Astrocyte (in vitro differentiated cells and primary cell): Measurements from ENCODE around the gene PSMD5. TPM values are rescaled to one million over a fixed set of nuclear protein-coding genes. Genes with fewer than 3 reads are reported as not detected.

Experiments
- DNase-seq: peaks from one replicate; pipeline ENCODE4 v3.0.0-alpha.2; 2010; ENCODE audit warnings: low read depth
- FAIRE-seq: peaks from 2 replicates; lab custom pipeline; 2011; peaks lifted over from hg19 to GRCh38; lab: Jason Lieb, UNC
- H2AFZ ChIP-seq: 2 replicates; pipeline ENCODE4 v1.6.0; 2012; ENCODE audit warnings: low read depth, low read length, inconsistent platforms
- H3K27ac ChIP-seq: 2 replicates; pipeline ENCODE4 v1.5.1; 2011; ENCODE audit warnings: low read depth, low read length, inconsistent platforms
- H3K27me3 ChIP-seq: 2 replicates; pipeline ENCODE4 v1.6.0; 2011; ENCODE audit warnings: low read length, inconsistent platforms; ENCODE audit not compliant: insufficient read depth
- H3K36me3 ChIP-seq: 2 replicates; pipeline ENCODE4 v1.5.1; 2011; ENCODE audit warnings: low read length, inconsistent platforms; ENCODE audit not compliant: insufficient read depth
- H3K4me1 ChIP-seq: 2 replicates; pipeline ENCODE4 v1.5.1; 2011; ENCODE audit warnings: low read length, inconsistent platforms; ENCODE audit not compliant: insufficient read depth
- H3K4me2 ChIP-seq: 2 replicates; pipeline ENCODE4 v1.6.0; 2012; ENCODE audit warnings: low read length, inconsistent platforms
- H3K4me3 ChIP-seq: 2 replicates; pipeline ENCODE4 v1.5.1; 2011; ENCODE audit warnings: low read depth, mild to moderate bottlenecking, low read length, inconsistent platforms; ENCODE audit not compliant: insufficient read depth
- H3K79me2 ChIP-seq: 2 replicates; pipeline ENCODE4 v1.6.0; 2012; ENCODE audit warnings: mild to moderate bottlenecking, low read length, inconsistent platforms; ENCODE audit not compliant: insufficient read depth
- H3K9ac ChIP-seq: 2 replicates; pipeline ENCODE4 v1.6.0; 2012; ENCODE audit warnings: mild to moderate bottlenecking, low read length, inconsistent platforms
- H3K9me3 ChIP-seq: 2 replicates; pipeline ENCODE4 v1.5.1; 2012; ENCODE audit warnings: low read depth, mild to moderate bottlenecking, low read length, inconsistent platforms; ENCODE audit not compliant: insufficient read depth
- H4K20me1 ChIP-seq: 2 replicates; pipeline ENCODE4 v1.6.0; 2012; ENCODE audit warnings: low read length, inconsistent platforms; ENCODE audit not compliant: insufficient read depth
- H3K27ac Mint-ChIP-seq: one replicate; pipeline ENCODE4 v1.8.0; 2021; ENCODE audit warnings: mild to moderate bottlenecking, mixed read lengths; ENCODE audit not compliant: unreplicated experiment
- H3K27me3 Mint-ChIP-seq: one replicate; pipeline ENCODE4 v1.8.0; 2021; ENCODE audit warnings: low read depth, mixed read lengths; ENCODE audit not compliant: unreplicated experiment
- H3K36me3 Mint-ChIP-seq: one replicate; pipeline ENCODE4 v1.8.0; 2021; ENCODE audit warnings: low read depth, mixed read lengths; ENCODE audit not compliant: unreplicated experiment
- H3K4me1 Mint-ChIP-seq: one replicate; pipeline ENCODE4 v1.8.0; 2021; ENCODE audit warnings: low read depth, mixed read lengths; ENCODE audit not compliant: unreplicated experiment
- H3K4me3 Mint-ChIP-seq: one replicate; pipeline ENCODE4 v1.8.0; 2021; ENCODE audit warnings: mild to moderate bottlenecking, moderate library complexity, mixed read lengths; ENCODE audit not compliant: unreplicated experiment
- H3K9me3 Mint-ChIP-seq: one replicate; pipeline ENCODE4 v1.8.0; 2021; ENCODE audit warnings: mild to moderate bottlenecking, mixed read lengths; ENCODE audit not compliant: unreplicated experiment
- CTCF ChIP-seq: IDR thresholded peaks from 2 replicates; pipeline ENCODE4 v1.5.1; 2011; ENCODE audit warnings: low read depth, mild to moderate bottlenecking, inconsistent platforms, low read length, moderate library complexity; ENCODE audit not compliant: insufficient read depth
- EZH2 ChIP-seq: IDR thresholded peaks from 2 replicates; pipeline ENCODE4 v1.6.1; 2012; ENCODE audit warnings: mild to moderate bottlenecking, low read length, inconsistent platforms; ENCODE audit not compliant: insufficient read depth
- total RNA-seq: library from RNA; stranded (reverse); gene quantifications from 2 replicates; pipeline ENCODE4 v1.2.1, GENCODE V29; 2021

Gene PSMD5
- total RNA-seq, 1 donor from 2014 or later = 66.2 TPM

GRCh38 chr9:120768886-120769285 lies 73.8 kb downstream of the PSMD5 start:
- FAIRE-seq (peak; percentile 29), DNase-seq (no peak)
- H3K27ac ChIP-seq = no peak overlapping the region
- no peak overlapping the region for H3K4me3 ChIP-seq
- Mint-ChIP-seq H3K9me3 (no peaks in the 10 kb centered on the region), H3K4me3 (no peak overlapping the region), H3K27ac (no peak overlapping the region), H3K36me3 (peaks cover 15% of the 10 kb centered on the region), H3K4me1 (no peaks in the 10 kb centered on the region), H3K27me3 (no peaks in the 10 kb centered on the region)
- H3K27me3 ChIP-seq = no peaks in the 10 kb centered on the region
- TF ChIP-seq EZH2 (no peak), CTCF (no peak)
- H4K20me1 ChIP-seq = no peaks in the 10 kb centered on the region
- no peaks in the 10 kb centered on the region for H3K9me3 ChIP-seq
- H3K4me1 ChIP-seq = no peaks in the 10 kb centered on the region
- H3K9ac ChIP-seq = no peak overlapping the region
- no peak overlapping the region for H2AFZ ChIP-seq
- peaks cover 34% of the 10 kb centered on the region for H3K36me3 ChIP-seq
- H3K4me2 ChIP-seq = no peak overlapping the region
- no peaks in the 10 kb centered on the region for H3K79me2 ChIP-seq

DNA sequence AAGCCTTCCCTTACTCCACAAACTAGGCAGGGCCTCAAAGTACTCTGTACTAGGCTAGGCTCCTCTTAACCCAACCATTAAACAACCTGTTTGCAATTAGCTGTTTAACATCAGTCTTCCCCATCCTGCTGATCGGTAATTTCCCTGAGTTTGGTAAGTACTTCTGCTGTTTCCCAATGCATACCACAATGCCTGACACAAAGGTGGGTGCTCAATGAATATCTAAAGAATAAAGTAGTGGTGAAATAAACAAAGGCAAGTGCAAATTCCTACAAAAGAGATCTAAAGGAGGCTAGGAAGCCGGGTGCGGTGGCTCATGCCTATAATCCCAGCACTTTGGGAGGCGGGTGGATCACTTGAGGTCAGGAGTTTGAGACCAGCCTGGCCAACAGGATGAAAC lies 74.5 kb downstream of the PSMD5 start:
- H3K4me2 ChIP-seq = no peak overlapping the region
- Mint-ChIP-seq H3K36me3 (peaks cover 17% of the 10 kb centered on the region), H3K27me3 (no peaks in the 10 kb centered on the region), H3K4me3 (no peak overlapping the region), H3K9me3 (no peaks in the 10 kb centered on the region), H3K4me1 (no peaks in the 10 kb centered on the region), H3K27ac (no peak overlapping the region)
- FAIRE-seq (no peak), DNase-seq (no peak)
- H2AFZ ChIP-seq = no peak overlapping the region
- H3K27me3 ChIP-seq = no peaks in the 10 kb centered on the region
- H3K27ac ChIP-seq = no peak overlapping the region
- peaks cover 39% of the 10 kb centered on the region for H3K36me3 ChIP-seq
- H3K79me2 ChIP-seq = no peaks in the 10 kb centered on the region
- no peaks in the 10 kb centered on the region for H3K4me1 ChIP-seq
- no peaks in the 10 kb centered on the region for H4K20me1 ChIP-seq
- H3K9me3 ChIP-seq = no peaks in the 10 kb centered on the region
- no peak for TF ChIP-seq EZH2
- no peak for TF ChIP-seq CTCF
- no peak overlapping the region for H3K4me3 ChIP-seq
- no peak overlapping the region for H3K9ac ChIP-seq

- no peak overlapping the region for H3K9ac ChIP-seq
These were observed 75.3 kb downstream of the PSMD5 start for GRCh38 chr9:120767451-120767850.

More at GRCh38 chr9:120767451-120767850, 75.3 kb downstream of the PSMD5 start:
- no peaks in the 10 kb centered on the region for H3K27me3 ChIP-seq
- H3K36me3 Mint-ChIP-seq = peaks cover 15% of the 10 kb centered on the region
- no peak overlapping the region for H3K4me3 Mint-ChIP-seq
- H3K4me1 Mint-ChIP-seq = no peaks in the 10 kb centered on the region
- no peak overlapping the region for H2AFZ ChIP-seq
- no peaks in the 10 kb centered on the region for H3K9me3 Mint-ChIP-seq
- H3K79me2 ChIP-seq = no peaks in the 10 kb centered on the region
- TF ChIP-seq CTCF (no peak), EZH2 (no peak)
- no peak overlapping the region for H3K27ac Mint-ChIP-seq
- H3K9me3 ChIP-seq = no peaks in the 10 kb centered on the region
- no peaks in the 10 kb centered on the region for H3K27me3 Mint-ChIP-seq
- no peak overlapping the region for H3K4me2 ChIP-seq
- peaks cover 43% of the 10 kb centered on the region for H3K36me3 ChIP-seq
- FAIRE-seq = no peak
- H3K4me1 ChIP-seq = no peaks in the 10 kb centered on the region
- H4K20me1 ChIP-seq = no peaks in the 10 kb centered on the region
- no peak for DNase-seq
- no peak overlapping the region for H3K4me3 ChIP-seq
- no peak overlapping the region for H3K27ac ChIP-seq
